ENCODE measurements around the gene CSDE1. TPM values are rescaled to one million over a fixed set of nuclear protein-coding genes. Genes with fewer than 3 reads are reported as not detected.

The CSDE1 gene
- total and polyA plus RNA-seq, 8 donors: 390 to 524 (median 438) TPM

DNA sequence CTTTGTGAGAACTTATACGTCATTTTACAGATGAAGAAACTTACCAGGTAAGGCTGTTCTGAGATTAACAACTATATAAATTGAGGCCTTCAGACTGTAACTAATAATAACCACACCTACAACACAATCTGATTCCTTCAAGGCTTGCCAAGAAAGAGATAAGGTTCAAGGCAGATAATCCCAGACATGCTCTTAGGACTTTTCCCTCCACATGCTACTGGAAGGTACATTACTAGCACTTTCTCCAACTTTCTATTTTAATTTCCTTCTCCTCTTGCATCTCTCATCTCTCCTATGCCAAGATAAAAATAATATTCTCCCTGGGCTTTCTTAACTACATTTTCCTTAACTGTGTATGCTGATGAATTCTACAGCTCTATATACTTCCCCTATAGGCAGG, 22.3 kb downstream of the CSDE1 start:
- no peak overlapping the region for H3K4me3 ChIP-seq
- DNase-seq: no peak
- H3K36me3 ChIP-seq: peaks cover 0 to 92% of the 10 kb centered on the region in 2 donors
- ATAC-seq: no peak
- no peaks in the 10 kb centered on the region for H3K27me3 ChIP-seq
- intact Hi-C loops (cut with DNase I): no loop called here
- TF ChIP-seq, protein P1, sequence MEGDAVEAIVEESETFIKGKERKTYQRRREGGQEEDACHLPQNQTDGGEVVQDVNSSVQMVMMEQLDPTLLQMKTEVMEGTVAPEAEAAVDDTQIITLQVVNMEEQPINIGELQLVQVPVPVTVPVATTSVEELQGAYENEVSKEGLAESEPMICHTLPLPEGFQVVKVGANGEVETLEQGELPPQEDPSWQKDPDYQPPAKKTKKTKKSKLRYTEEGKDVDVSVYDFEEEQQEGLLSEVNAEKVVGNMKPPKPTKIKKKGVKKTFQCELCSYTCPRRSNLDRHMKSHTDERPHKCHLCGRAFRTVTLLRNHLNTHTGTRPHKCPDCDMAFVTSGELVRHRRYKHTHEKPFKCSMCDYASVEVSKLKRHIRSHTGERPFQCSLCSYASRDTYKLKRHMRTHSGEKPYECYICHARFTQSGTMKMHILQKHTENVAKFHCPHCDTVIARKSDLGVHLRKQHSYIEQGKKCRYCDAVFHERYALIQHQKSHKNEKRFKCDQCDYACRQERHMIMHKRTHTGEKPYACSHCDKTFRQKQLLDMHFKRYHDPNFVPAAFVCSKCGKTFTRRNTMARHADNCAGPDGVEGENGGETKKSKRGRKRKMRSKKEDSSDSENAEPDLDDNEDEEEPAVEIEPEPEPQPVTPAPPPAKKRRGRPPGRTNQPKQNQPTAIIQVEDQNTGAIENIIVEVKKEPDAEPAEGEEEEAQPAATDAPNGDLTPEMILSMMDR (IDR thresholded peaks at IDR 0.05): no peak
- H3K4me1 ChIP-seq: no peaks in the 10 kb centered on the region
- no peak overlapping the region for H3K27ac ChIP-seq
- no peaks in the 10 kb centered on the region for H3K9me3 ChIP-seq

DNA sequence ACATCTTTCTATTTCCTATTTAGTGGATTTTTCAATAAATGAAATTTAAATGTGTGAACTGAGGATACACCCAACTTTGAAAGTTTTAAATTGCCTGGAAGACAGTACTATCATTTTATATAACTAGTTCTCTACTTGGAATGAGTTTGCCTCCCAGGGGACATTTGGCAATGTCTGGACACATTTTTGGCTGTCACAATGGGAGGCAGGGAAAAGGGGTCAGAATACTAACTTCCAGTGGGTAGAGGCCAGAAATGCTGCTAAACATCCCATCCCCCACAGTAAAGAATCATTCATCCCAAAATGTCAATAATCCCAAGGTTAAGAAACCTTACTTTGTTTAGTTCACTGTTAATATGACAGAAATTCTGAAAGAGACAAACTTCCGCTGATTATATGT, 28.0 kb downstream of the CSDE1 start:
- H3K4me3 ChIP-seq: no peak overlapping the region
- TF ChIP-seq, protein P1 (IDR thresholded peaks at IDR 0.05): no peak
- no peak for DNase-seq
- no peaks in the 10 kb centered on the region for H3K9me3 ChIP-seq
- intact Hi-C loops (cut with DNase I): no loop called here
- no peak overlapping the region for H3K27ac ChIP-seq
- ATAC-seq: no peak
- H3K4me1 ChIP-seq: no peaks in the 10 kb centered on the region
- H3K36me3 ChIP-seq: peaks cover 4 to 100% of the 10 kb centered on the region in 2 donors
- H3K27me3 ChIP-seq: no peaks in the 10 kb centered on the region

DNA sequence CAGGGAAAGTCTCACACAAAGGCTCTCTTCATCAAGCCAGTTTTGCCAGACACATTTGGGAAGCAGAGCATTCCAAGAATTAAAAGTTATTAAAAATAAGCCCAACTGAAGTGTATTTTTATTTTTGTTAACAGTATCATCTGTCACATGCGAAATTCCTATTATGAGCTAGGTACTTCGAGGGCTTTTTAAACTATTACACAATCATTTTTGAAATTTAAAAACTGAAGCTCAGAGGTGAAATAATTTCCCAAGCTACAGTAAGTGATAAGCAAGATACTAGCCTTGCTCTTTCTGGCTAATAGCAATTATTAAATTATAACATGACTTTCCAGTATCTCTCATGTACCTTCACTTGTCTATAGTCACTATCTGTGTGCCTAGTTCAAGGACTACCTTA, 29.2 kb downstream of the CSDE1 start:
- no peak for ATAC-seq
- Histone ChIP-seq H3K4me3 (no peak overlapping the region), H3K36me3 (peaks cover 4 to 100% of the 10 kb centered on the region in 2 donors)

DNA sequence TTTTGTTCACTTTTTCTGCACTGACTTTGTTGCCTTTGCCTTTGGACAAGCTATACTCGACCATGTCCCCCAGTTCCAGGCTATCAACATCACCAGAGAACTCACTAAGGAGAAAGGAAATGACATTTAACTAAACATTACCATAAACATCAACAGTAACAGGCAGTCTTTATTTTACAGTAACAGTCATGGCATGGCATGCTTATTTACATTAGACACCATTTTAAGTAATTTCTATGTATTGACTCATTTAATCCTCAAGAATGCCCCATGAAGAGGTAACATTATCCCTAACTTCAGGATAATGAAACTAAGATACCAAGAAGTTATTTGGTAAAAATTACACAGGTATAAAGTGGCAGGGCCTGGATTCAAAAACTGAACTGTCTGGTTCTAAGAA, 32.6 kb downstream of the CSDE1 start:
- DNase-seq (no peak), ATAC-seq (no peak)
- H3K27ac ChIP-seq: no peak overlapping the region
- H3K4me1 ChIP-seq: no peaks in the 10 kb centered on the region
- no peaks in the 10 kb centered on the region for H3K27me3 ChIP-seq
- intact Hi-C loops (cut with DNase I): no loop called here
- no peaks in the 10 kb centered on the region for H3K9me3 ChIP-seq
- H3K36me3 ChIP-seq: peaks cover 4 to 100% of the 10 kb centered on the region in 2 donors
- H3K4me3 ChIP-seq: no peak overlapping the region
- TF ChIP-seq, protein P1 (IDR thresholded peaks at IDR 0.05): no peak

More for the DNA sequence above, 29.2 kb downstream of the CSDE1 start:
- TF ChIP-seq, protein P1 (IDR thresholded peaks at IDR 0.05): no peak
- intact Hi-C loops (cut with DNase I): no loop called here
- Histone ChIP-seq H3K27ac (no peak overlapping the region), H3K4me1 (no peaks in the 10 kb centered on the region), H3K9me3 (no peaks in the 10 kb centered on the region), H3K27me3 (no peaks in the 10 kb centered on the region)
- DNase-seq: no peak

DNA sequence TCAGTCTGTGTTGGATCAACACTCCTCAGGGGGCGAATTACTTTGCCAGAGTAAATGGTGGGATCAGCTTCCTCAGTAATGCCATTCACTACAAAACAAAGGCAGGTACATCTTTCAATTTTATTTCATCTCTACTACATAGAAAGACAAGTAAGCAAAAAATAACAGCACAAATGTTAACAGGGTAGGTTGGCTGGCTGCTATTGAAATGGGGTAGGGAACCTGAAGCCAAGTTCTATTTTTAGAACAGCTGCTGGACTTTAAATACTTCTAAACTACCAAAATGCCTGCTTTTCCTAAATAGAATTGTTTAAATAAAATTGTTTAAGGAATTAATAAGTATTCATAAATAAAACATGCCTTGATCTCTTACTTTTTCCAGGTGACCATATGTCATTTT, 33.9 kb downstream of the CSDE1 start:
- no peak overlapping the region for H3K4me3 ChIP-seq
- TF ChIP-seq, protein P1 (IDR thresholded peaks at IDR 0.05): no peak
- H3K36me3 ChIP-seq: peaks cover 4 to 100% of the 10 kb centered on the region in 2 donors
- H3K9me3 ChIP-seq: no peaks in the 10 kb centered on the region
- H3K27ac ChIP-seq: no peak overlapping the region
- no peaks in the 10 kb centered on the region for H3K4me1 ChIP-seq
- DNase-seq: no peak
- no peak for ATAC-seq
- H3K27me3 ChIP-seq: no peaks in the 10 kb centered on the region
- intact Hi-C loops (cut with DNase I): no loop called here
